HepG2 (cell line): ENCODE results near the gene WTAP. TPM values are rescaled to one million over a fixed set of nuclear protein-coding genes. Genes with fewer than 3 reads are reported as not detected.

Experiments used
- CENPX ChIP-seq: sonication (generic); formaldehyde crosslinking; IDR thresholded peaks from 2 replicates; pipeline ENCODE4 v1.9.0; 2021; ENCODE audit warnings: mild to moderate bottlenecking, missing genetic modification reagents, moderate library complexity
- CTCF ChIP-seq: sonication (generic); formaldehyde crosslinking; IDR thresholded peaks from 2 replicates; pipeline ENCODE4 v1.5.0; 2020; ENCODE audit warnings: mild to moderate bottlenecking, missing genetic modification reagents, moderate library complexity
- FOXM1 ChIP-seq: sonication (generic); formaldehyde crosslinking; IDR thresholded peaks from 2 replicates; pipeline ENCODE4 v1.5.0; 2020; ENCODE audit warnings: missing genetic modification reagents
- GATAD1 ChIP-seq: IDR thresholded peaks from 2 replicates; pipeline ENCODE4 v1.6.1; 2016; ENCODE audit warnings: missing genetic modification reagents, missing compliant biosample characterization
- ISL2 ChIP-seq: sonication (generic); formaldehyde crosslinking; IDR thresholded peaks from 2 replicates; pipeline ENCODE4 v1.5.0; 2020; ENCODE audit warnings: missing genetic modification reagents
- MAFK ChIP-seq, 2 experiments: IDR thresholded peaks in 1 of 2; conservative IDR thresholded peaks in 1 of 2; 2 replicates each; pipeline ENCODE4 v1.6.1; 2011; ENCODE audit warnings: improper control_type of control experiment in 2 of 2, low read length in 2 of 2
- MXD3 ChIP-seq: IDR thresholded peaks from 2 replicates; pipeline ENCODE4 v1.6.1; 2016; ENCODE audit warnings: mild to moderate bottlenecking, missing biosample characterization, missing genetic modification reagents
- NFKB2 ChIP-seq: sonication (generic); formaldehyde crosslinking; IDR thresholded peaks from 2 replicates; pipeline ENCODE4 v1.4.0; 2020; ENCODE audit warnings: missing genetic modification reagents, borderline replicate concordance
- RBAK ChIP-seq: sonication (generic); formaldehyde crosslinking; IDR thresholded peaks from 2 replicates; pipeline ENCODE4 v1.5.1; 2020; ENCODE audit warnings: mild to moderate bottlenecking, missing genetic modification reagents
- REST ChIP-seq, 2 experiments: IDR thresholded peaks; 2 replicates each; pipeline ENCODE4 v1.6.1; 2011 to 2012; ENCODE audit warnings: low read length in 2 of 2, borderline replicate concordance in 1 of 2, low read depth in 1 of 2, mild to moderate bottlenecking in 1 of 2, moderate library complexity in 1 of 2
- SIN3B ChIP-seq: fragments of 150-350 bp; IDR thresholded peaks from 2 replicates; pipeline ENCODE4 v1.6.1; 2014; ENCODE audit warnings: low read length
- SRY ChIP-seq: sonication (generic); formaldehyde crosslinking; IDR thresholded peaks from 2 replicates; pipeline ENCODE4 v1.8.0; 2022; ENCODE audit warnings: mild to moderate bottlenecking, missing genetic modification reagents
- U2AF1 ChIP-seq: fragments of 200-400 bp; formaldehyde crosslinking; optimal IDR thresholded peaks from 2 replicates; pipeline ENCODE3; 2017; ENCODE audit warnings: mild to moderate bottlenecking, low read depth, low read length
- U2AF2 ChIP-seq: fragments of 200-400 bp; formaldehyde crosslinking; IDR thresholded peaks from 2 replicates; pipeline ENCODE4 v1.6.1; 2017; ENCODE audit warnings: low read depth, mild to moderate bottlenecking, low read length
- ZBTB44 ChIP-seq: sonication (generic); formaldehyde crosslinking; IDR thresholded peaks from 2 replicates; pipeline ENCODE4 v1.4.0; 2020; ENCODE audit warnings: missing genetic modification reagents
- ZMYM2 ChIP-seq: sonication (generic); formaldehyde crosslinking; IDR thresholded peaks from 2 replicates; pipeline ENCODE4 v1.8.0; 2022; ENCODE audit warnings: mild to moderate bottlenecking, missing genetic modification reagents
- ZNF10 ChIP-seq: sonication (generic); formaldehyde crosslinking; IDR thresholded peaks from 2 replicates; pipeline ENCODE4 v1.4.0; 2020; ENCODE audit warnings: mild to moderate bottlenecking, low read depth, missing genetic modification reagents, borderline replicate concordance
- ZNF143 ChIP-seq: sonication (generic); formaldehyde crosslinking; IDR thresholded peaks from 2 replicates; pipeline ENCODE4 v1.4.0; 2020; ENCODE audit warnings: missing genetic modification reagents
- ZNF484 ChIP-seq: sonication (generic); formaldehyde crosslinking; IDR thresholded peaks from 2 replicates; pipeline ENCODE4 v1.5.1; 2020; ENCODE audit warnings: mild to moderate bottlenecking, low read depth, missing genetic modification reagents, borderline replicate concordance
- ZNF530 ChIP-seq: sonication (generic); formaldehyde crosslinking; IDR thresholded peaks from 2 replicates; pipeline ENCODE4 v1.5.0; 2020; ENCODE audit warnings: low read depth, mild to moderate bottlenecking, missing genetic modification reagents
- ZNF737 ChIP-seq: sonication (generic); formaldehyde crosslinking; IDR thresholded peaks from 2 replicates; pipeline ENCODE4 v1.5.0; 2020; ENCODE audit warnings: missing genetic modification reagents, mild to moderate bottlenecking, borderline replicate concordance
- ZSCAN12 ChIP-seq: sonication (generic); formaldehyde crosslinking; IDR thresholded peaks from 2 replicates; pipeline ENCODE4 v1.9.0; 2021; ENCODE audit warnings: mild to moderate bottlenecking, missing genetic modification reagents
- polyA plus RNA-seq, 8 experiments: library from polyadenylated mRNA; depleted of rRNA in 3 of 8; stranded (reverse) in 7 of 8; unstranded in 1 of 8; fragments of >200 nt; fragmentation: Illumina TruSeq in 4 of 8; extraction: Trizol in 4 of 8; gene quantifications; 2 replicates each; pipeline versions ENCODE4 v1.2.1 to v1.2.3, GENCODE V29; 2011 to 2016; ENCODE audit warnings: low read depth in 4 of 8, missing spikeins in 1 of 8, mixed read lengths in 1 of 8; ENCODE audit not compliant: insufficient read depth in 1 of 8
- total RNA-seq, 5 experiments: library from RNA; depleted of rRNA; stranded (reverse); fragments of >200 nt; fragmentation: Illumina TruSeq; extraction: Trizol; gene quantifications; 2 replicates each; pipeline ENCODE4 v1.2.3, GENCODE V29; 2016; ENCODE audit warnings: low read depth in 1 of 5

WTAP gene
- total and polyA plus RNA-seq, 2 of the 13 experiments (the other 11 are each of a cell fraction or from before 2014, with no cell fraction given), result 31.6 to 167 TPM

GRCh38 chr6:159789377-159790148 lies 62.3 kb downstream of the WTAP start, which contains the start of gene TCP1 (continued):
- peak; percentile 91; the same call in 1 of the 2 replicates for TF ChIP-seq MXD3 (CRISPR knock-in tag)
- TF ChIP-seq ZNF10 (CRISPR knock-in tag), result no peak
- TF ChIP-seq ZNF484, result no peak
- no peak for TF ChIP-seq FOXM1 (CRISPR knock-in tag)
- TF ChIP-seq ISL2 (CRISPR knock-in tag), result peak; percentile 29; the same call in 1 of the 2 replicates
- TF ChIP-seq CTCF, result peak; percentile 21; the same call in 1 of the 2 replicates
- TF ChIP-seq ZNF143 (CRISPR knock-in tag), result peak; percentile 93
- TF ChIP-seq NFKB2 (CRISPR knock-in tag), result peak; percentile 90; the same call in 1 of the 2 replicates
- no peak; the same call in 1 of the 2 replicates for TF ChIP-seq ZBTB44
- TF ChIP-seq ZNF737 (CRISPR knock-in tag), result 0 out of 2 replicates have a peak, but pooled peaks have one; percentile 85
- TF ChIP-seq U2AF1, result peak; percentile 78
- 0 out of 4 replicates have a peak, but pooled peaks of 1 of the 2 experiments have one; percentile 7 for TF ChIP-seq MAFK (conservative IDR thresholded peaks at IDR 0.05 in 1 of 2, IDR thresholded peaks at IDR 0.05 in 1 of 2; ENCODE audit: low read length in 2 of 2)
- TF ChIP-seq REST (IDR thresholded peaks at IDR 0.05; ENCODE audit: borderline replicate concordance in 1 of 2, low read depth in 1 of 2, low read length in 2 of 2), result peak in 1 of 2 experiments; percentile 51; a peak in 1 of 4 replicates
- TF ChIP-seq ZSCAN12, result peak; percentile 79; the same call in 1 of the 2 replicates
- 0 out of 2 replicates have a peak, but pooled peaks have one; percentile 83 for TF ChIP-seq ZNF530 (CRISPR knock-in tag)
- peak; percentile 80; the same call in 1 of the 2 replicates for TF ChIP-seq SRY
- no peak for TF ChIP-seq U2AF2
- TF ChIP-seq CENPX (CRISPR knock-in tag), result no peak
- TF ChIP-seq SIN3B, result peak; percentile 75; the same call in 1 of the 2 replicates
- TF ChIP-seq RBAK (CRISPR knock-in tag), result no peak
- peak; percentile 79 for TF ChIP-seq ZMYM2
- TF ChIP-seq GATAD1 (CRISPR knock-in tag), result peak; percentile 95
